ENCODE measurements around the gene AQP5. TPM values are rescaled to one million over a fixed set of nuclear protein-coding genes. Genes with fewer than 3 reads are reported as not detected.

The AQP5 gene
- total and polyA plus RNA-seq, 12 donors, result 0.16 to 2.6 (median 0.52) TPM; not detected in 4

DNA sequence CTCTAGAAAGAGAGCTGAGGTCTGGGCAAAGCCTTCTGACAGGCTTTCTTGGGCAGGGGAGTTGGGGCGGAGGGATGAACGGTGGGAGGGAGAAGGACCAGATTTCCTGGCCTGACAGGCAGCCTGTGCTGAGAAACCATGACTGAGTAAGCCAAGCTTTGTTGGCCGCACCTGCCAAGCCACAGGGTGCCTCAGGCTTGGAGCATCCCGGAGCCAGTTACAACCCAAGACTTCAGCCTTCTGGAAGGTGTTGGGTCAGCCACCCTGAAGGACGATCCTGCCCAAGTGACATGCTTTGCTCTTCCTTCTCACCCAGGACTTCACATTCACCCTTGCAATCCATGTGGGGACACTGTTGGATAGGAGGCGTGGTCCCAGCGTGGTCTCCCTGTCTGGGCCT lies 32.1 kb upstream of the AQP5 start:
- intact Hi-C loops (cut with DNase I), result no loop called here
- ATAC-seq, result peak in 1 of 8 donors; percentile 12
- Histone ChIP-seq H3K36me3 (no peaks in the 10 kb centered on the region), H3K27ac (no peak overlapping the region), H3K4me3 (no peak overlapping the region), H3K27me3 (peaks cover 0 to 6% (median 0%) of the 10 kb centered on the region in 7 donors), H3K9me3 (no peaks in the 10 kb centered on the region), H3K4me1 (peaks cover 0 to 5% (median 0%) of the 10 kb centered on the region in 9 donors)
- no peak for DNase-seq
- 85 to 91% methylated on average over 7 of the region's 7 CpGs for WGBS, 2 donors
- TF ChIP-seq, protein P1, sequence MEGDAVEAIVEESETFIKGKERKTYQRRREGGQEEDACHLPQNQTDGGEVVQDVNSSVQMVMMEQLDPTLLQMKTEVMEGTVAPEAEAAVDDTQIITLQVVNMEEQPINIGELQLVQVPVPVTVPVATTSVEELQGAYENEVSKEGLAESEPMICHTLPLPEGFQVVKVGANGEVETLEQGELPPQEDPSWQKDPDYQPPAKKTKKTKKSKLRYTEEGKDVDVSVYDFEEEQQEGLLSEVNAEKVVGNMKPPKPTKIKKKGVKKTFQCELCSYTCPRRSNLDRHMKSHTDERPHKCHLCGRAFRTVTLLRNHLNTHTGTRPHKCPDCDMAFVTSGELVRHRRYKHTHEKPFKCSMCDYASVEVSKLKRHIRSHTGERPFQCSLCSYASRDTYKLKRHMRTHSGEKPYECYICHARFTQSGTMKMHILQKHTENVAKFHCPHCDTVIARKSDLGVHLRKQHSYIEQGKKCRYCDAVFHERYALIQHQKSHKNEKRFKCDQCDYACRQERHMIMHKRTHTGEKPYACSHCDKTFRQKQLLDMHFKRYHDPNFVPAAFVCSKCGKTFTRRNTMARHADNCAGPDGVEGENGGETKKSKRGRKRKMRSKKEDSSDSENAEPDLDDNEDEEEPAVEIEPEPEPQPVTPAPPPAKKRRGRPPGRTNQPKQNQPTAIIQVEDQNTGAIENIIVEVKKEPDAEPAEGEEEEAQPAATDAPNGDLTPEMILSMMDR (IDR thresholded peaks at IDR 0.05), result no peak

- Histone ChIP-seq H3K9me3 (no peaks in the 10 kb centered on the region), H3K27me3 (peaks cover 0 to 6% (median 0%) of the 10 kb centered on the region in 7 donors), H3K36me3 (no peaks in the 10 kb centered on the region), H3K27ac (no peak overlapping the region), H3K4me1 (peaks cover 0 to 5% (median 0%) of the 10 kb centered on the region in 9 donors), H3K4me3 (no peak overlapping the region)
- ATAC-seq, result peak in 1 of 8 donors; percentile 70
- TF ChIP-seq, protein P1 (IDR thresholded peaks at IDR 0.05), result peak in 1 of 9 donors; percentile 14
- 65 to 76% methylated on average over 3 of the region's 3 CpGs for whole genome bisulfite sequencing, 2 donors
- intact Hi-C loops (cut with DNase I), result no loop called here
- no peak for DNase-seq
Measured at GRCh38 chr12:49930515-49931288, 31.0 kb upstream of the AQP5 start.

DNA sequence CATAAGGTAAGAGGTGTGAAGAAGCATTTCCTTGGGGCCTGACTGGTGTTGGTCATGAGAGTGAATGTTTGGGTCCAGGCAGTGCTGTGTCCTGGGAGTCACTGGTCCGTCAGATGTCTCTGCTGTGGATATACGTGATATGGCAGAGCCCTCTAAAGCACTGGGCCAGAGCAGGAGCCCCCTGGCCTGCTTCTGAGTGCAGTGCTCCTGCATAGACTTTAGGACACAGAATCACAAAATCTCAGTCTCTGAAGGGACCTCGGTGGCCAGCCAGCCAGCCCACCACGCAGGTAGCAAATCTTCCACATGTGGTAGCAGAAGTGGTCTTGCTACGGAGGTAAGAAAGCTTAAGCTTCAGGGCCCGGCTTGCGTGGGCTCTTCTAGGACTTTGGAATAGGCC lies 29.6 kb upstream of the AQP5 start:
- ATAC-seq, result no peak
- H3K4me1 ChIP-seq, result peaks cover 0 to 5% (median 0%) of the 10 kb centered on the region in 9 donors
- H3K27ac ChIP-seq, result no peak overlapping the region
- WGBS, 2 donors, result 69 to 71% methylated on average over 7 of the region's 7 CpGs
- H3K4me3 ChIP-seq, result no peak overlapping the region
- no peaks in the 10 kb centered on the region for H3K9me3 ChIP-seq
- no peaks in the 10 kb centered on the region for H3K36me3 ChIP-seq
- peaks cover 0 to 6% (median 0%) of the 10 kb centered on the region in 7 donors for H3K27me3 ChIP-seq
- DNase-seq, result no peak
- intact Hi-C loops (cut with DNase I), result no loop called here
- TF ChIP-seq, protein P1 (IDR thresholded peaks at IDR 0.05), result no peak

DNA sequence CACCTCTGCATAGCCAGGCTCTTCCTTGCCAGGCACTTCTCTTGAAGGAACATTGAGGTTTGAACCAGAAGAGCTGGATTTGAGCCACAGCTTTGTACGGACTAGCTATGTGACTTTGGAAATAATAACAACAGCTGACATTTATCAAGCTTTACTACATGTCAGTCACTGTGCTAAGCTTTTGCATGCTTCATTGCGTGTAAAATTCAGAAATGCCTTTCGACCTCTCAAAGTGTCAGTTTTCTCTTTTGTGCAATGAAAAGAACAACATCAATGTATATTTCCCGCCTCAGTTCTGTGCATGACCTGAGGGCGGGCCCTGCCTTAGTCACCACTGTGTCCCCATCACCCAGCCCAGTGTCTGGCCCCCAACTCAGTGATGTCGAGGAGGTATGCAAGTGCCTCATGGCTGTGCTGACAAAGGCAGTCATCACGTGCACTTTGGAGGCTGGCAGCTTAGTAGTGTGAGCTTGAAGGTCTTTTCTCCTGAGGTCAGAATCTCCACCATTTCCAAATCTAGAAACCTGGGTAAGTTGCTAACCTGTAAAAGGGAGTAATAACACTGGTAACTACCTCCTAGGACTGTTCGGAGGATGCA lies 29.0 kb upstream of the AQP5 start:
- intact Hi-C loops (cut with DNase I), result no loop called here
- 83% methylated on average over 8 of the region's 8 CpGs for WGBS, 2 donors
- H3K27me3 ChIP-seq, result peaks cover 0 to 6% (median 0%) of the 10 kb centered on the region in 7 donors
- no peak overlapping the region for H3K27ac ChIP-seq
- H3K4me3 ChIP-seq, result no peak overlapping the region
- no peak for DNase-seq
- H3K9me3 ChIP-seq, result no peaks in the 10 kb centered on the region
- peak in 1 of 8 donors; percentile 37 for ATAC-seq
- no peaks in the 10 kb centered on the region for H3K36me3 ChIP-seq
- TF ChIP-seq, protein P1 (IDR thresholded peaks at IDR 0.05), result no peak
- peaks cover 0 to 5% (median 0%) of the 10 kb centered on the region in 9 donors for H3K4me1 ChIP-seq

Data from heart right ventricle (tissue), 16 donors.